BLaER1 treated with 17β-estradiol and CSF1 and Interleukin-3, amounts not matched to agents 10 nM and 100 nM (cell line): ENCODE data around the gene CLTA.

Experiments
- H3K27ac ChIP-seq, 11 experiments: shearing (Covaris generic); formaldehyde crosslinking; 2 replicates each; pipeline ENCODE4 v1.8.1; 2022
- H3K27me3 ChIP-seq, 11 experiments: shearing (Covaris generic); formaldehyde crosslinking; 2 replicates each; pipeline ENCODE4 v1.8.1; 2022
- H3K36me3 ChIP-seq, 11 experiments: shearing (Covaris generic); formaldehyde crosslinking; 2 replicates each; pipeline ENCODE4 v1.8.1; 2022
- H3K4me1 ChIP-seq, 10 experiments: shearing (Covaris generic); formaldehyde crosslinking; 2 replicates each; pipeline ENCODE4 v1.8.1; 2022
- H3K4me2 ChIP-seq, 11 experiments: shearing (Covaris generic); formaldehyde crosslinking; 2 replicates each; pipeline ENCODE4 v1.8.1; 2022
- H3K4me3 ChIP-seq, 10 experiments: shearing (Covaris generic); formaldehyde crosslinking; 2 replicates each; pipeline ENCODE4 v1.8.1; 2022
- H3K9ac ChIP-seq, 11 experiments: shearing (Covaris generic); formaldehyde crosslinking; 2 replicates each; pipeline ENCODE4 v1.8.1; 2022
- H3K9me3 ChIP-seq, 11 experiments: shearing (Covaris generic); formaldehyde crosslinking; replicated peaks in 1 of 11; 2 replicates each; pipeline ENCODE4 v1.8.1; 2022
- H4K20me1 ChIP-seq, 11 experiments: shearing (Covaris generic); formaldehyde crosslinking; 2 replicates each; pipeline ENCODE4 v1.8.1; 2022
- Cebpa-rat ChIP-seq, 11 experiments: shearing (Covaris generic); IDR thresholded peaks; 2 replicates each; pipeline ENCODE4 v1.8.1; 2022

Gene CLTA

DNA sequence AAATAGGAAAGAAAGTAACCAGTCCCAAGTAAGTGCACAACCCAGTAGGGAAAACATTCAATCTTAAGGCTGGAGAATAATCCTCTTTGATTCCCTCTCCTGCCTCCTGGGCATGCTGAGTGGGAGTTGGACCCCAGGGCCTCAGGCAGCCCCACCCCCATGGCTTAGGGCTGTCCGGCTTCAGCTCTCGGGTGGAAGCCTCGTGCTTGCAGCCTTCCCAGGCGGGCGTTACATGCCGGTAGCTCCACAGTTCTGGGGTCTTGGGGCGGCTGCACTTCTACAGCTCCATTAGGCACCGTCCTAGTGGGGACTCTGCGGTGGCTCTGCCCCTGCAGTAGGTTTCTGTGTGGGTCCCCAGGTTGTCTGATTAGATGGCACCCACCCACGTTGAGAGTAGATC lies 44.1 kb upstream of the CLTA start:
- TF ChIP-seq Cebpa-rat (IDR thresholded peaks at IDR 0.05), result no peak

DNA sequence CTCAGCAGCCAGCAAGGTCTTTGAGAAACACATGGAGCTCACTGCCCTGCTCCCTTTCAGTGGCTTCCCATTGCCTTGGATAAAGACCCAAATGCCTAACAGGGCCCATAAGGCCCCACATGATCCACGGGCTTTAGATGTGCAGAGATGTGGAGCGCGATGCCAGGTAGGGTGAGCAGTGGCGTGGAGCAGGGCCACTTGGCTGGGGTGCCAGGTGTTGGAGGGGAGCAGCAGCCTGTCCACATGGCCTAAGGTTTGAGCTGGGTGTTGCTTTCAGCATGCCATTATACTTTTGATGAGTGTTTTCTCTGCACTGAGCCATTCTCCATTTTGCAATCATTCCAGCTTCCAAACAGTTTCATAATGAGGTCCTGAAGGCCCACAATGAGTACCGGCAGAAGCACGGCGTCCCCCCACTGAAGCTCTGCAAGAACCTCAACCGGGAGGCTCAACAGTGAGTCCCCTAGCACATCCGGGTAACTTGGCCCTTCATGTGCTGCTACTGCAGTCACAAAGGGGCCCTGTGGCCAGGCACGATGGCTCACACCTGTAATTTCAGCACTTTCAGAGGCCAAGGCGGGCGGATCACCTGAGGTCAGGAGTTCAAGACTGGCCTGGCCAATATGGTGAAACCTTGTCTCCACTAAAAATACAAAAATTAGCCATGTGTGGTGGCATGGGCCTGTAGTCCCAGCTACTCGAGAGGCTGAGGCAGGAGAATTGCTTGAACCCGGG lies 43.1 kb upstream of the CLTA start:
- H3K9me3 ChIP-seq, result peaks cover 5 to 18% (median 11%) of the 10 kb centered on the region in 11 experiments; a peak in 16 of 22 replicates
- peaks cover 0 to 55% (median 25%) of the 10 kb centered on the region in 11 experiments; a peak in 18 of 22 replicates for H3K36me3 ChIP-seq
- H3K4me1 ChIP-seq, result peaks cover 76 to 100% (median 90%) of the 10 kb centered on the region in 10 experiments
- peak overlapping the region in 10 of 11 experiments; percentile 87 to 99 (median 94); a peak in 19 of 22 replicates for H3K4me2 ChIP-seq
- H3K9ac ChIP-seq, result peak overlapping the region in 2 of 11 experiments; percentile 11 to 28; a peak in 3 of 22 replicates
- H3K4me3 ChIP-seq, result peak overlapping the region in 1 of 10 experiments; percentile 12; a peak in 1 of 20 replicates
- H3K27ac ChIP-seq, result peak overlapping the region in 6 of 11 experiments; percentile 65 to 94 (median 80); a peak in 9 of 22 replicates
- H3K27me3 ChIP-seq, result no peaks in the 10 kb centered on the region
- TF ChIP-seq Cebpa-rat (IDR thresholded peaks at IDR 0.05), result no peak
- peaks cover 0 to 6% (median 0%) of the 10 kb centered on the region in 11 experiments; a peak in 1 of 22 replicates for H4K20me1 ChIP-seq

More for the DNA sequence above, 44.1 kb upstream of the CLTA start:
- peaks cover 0 to 55% (median 25%) of the 10 kb centered on the region in 11 experiments; a peak in 18 of 22 replicates for H3K36me3 ChIP-seq
- peak overlapping the region in 6 of 11 experiments; percentile 12 to 94 (median 80); a peak in 3 of 22 replicates for H3K27ac ChIP-seq
- H4K20me1 ChIP-seq, result peaks cover 0 to 6% (median 0%) of the 10 kb centered on the region in 11 experiments; a peak in 1 of 22 replicates
- H3K4me2 ChIP-seq, result peak overlapping the region in 5 of 11 experiments; percentile 26 to 99 (median 96); a peak in 9 of 22 replicates
- peaks cover 76 to 100% (median 90%) of the 10 kb centered on the region in 10 experiments for H3K4me1 ChIP-seq
- peaks cover 5 to 18% (median 11%) of the 10 kb centered on the region in 11 experiments; a peak in 16 of 22 replicates for H3K9me3 ChIP-seq
- no peak overlapping the region for H3K4me3 ChIP-seq
- no peaks in the 10 kb centered on the region for H3K27me3 ChIP-seq
- no peak overlapping the region for H3K9ac ChIP-seq

DNA sequence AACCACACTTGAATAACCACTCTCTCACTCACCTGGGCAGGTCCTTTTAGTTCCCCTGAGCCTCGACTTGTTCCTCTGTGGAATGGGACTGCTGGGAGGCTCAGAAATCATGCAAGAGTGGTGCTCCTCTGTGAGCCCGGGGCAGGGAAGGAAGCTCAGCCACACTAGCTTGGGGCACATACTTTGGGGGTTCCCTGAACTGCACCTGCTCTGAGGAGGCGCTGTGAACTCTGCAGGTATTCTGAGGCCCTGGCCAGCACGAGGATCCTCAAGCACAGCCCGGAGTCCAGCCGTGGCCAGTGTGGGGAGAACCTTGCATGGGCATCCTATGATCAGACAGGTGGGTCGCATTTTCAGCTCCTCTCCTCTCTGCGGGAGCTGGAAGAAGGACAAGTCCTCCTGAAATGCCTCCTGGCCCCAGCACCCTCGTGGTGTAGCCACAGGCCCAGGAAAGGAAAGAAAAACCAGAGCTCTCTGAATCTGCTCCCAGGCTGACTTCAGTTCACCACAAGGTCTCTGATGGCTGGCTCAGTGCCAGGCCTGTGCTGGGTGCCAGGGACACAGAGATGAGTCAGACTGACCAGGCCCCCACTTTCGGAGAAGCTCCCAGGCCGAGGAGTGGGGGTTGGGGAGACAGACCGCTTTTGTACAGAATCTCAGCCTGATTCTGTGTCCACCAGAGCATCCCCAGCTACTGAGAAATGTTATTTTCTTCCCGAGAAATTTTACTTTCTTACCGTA lies 42.2 kb upstream of the CLTA start:
- no peak for TF ChIP-seq Cebpa-rat (IDR thresholded peaks at IDR 0.05)
- Histone ChIP-seq H3K9me3 (peaks cover 5 to 18% (median 11%) of the 10 kb centered on the region in 11 experiments; a peak in 16 of 22 replicates), H3K27ac (peak overlapping the region in 10 of 11 experiments; percentile 12 to 94 (median 80); a peak in 20 of 22 replicates), H3K9ac (peak overlapping the region; percentile 7 to 65 (median 44); a peak in 16 of 22 replicates), H3K36me3 (peaks cover 0 to 52% (median 25%) of the 10 kb centered on the region in 11 experiments; a peak in 18 of 22 replicates), H3K4me1 (peaks cover 76 to 100% (median 90%) of the 10 kb centered on the region in 10 experiments), H3K27me3 (no peaks in the 10 kb centered on the region), H4K20me1 (peaks cover 0 to 6% (median 0%) of the 10 kb centered on the region in 11 experiments; a peak in 1 of 22 replicates), H3K4me3 (0 out of 20 replicates have a peak overlapping the region, but pooled peaks of 1 of the 10 experiments have one; percentile 26), H3K4me2 (peak overlapping the region; percentile 87 to 99 (median 95))

DNA sequence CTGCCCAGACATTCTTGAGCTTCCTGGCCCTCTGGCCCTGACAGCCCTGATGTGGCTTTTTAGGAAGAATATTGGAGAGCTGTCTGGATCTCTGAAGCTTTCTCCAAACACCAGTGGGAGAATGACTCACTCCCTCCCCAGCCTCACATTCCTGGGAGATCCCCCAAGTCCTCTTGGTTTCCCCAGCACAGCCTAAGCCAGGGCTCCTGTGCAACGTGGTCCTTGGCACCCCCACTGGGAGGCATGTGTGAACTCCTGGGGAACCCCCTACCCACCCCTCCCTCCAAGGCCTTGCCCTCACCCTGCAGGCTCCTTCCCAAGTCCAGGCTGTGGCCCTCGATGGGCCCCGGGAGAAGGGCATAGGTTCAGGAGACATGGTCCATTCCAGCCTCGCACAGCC lies 41.5 kb upstream of the CLTA start:
- Histone ChIP-seq H3K4me3 (no peak overlapping the region), H3K4me1 (peaks cover 76 to 100% (median 90%) of the 10 kb centered on the region in 10 experiments), H3K27ac (peak overlapping the region in 9 of 11 experiments; percentile 40 to 94 (median 92); a peak in 14 of 22 replicates), H3K27me3 (no peaks in the 10 kb centered on the region), H3K4me2 (peak overlapping the region; percentile 87 to 99 (median 95)), H3K36me3 (peaks cover 0 to 48% (median 25%) of the 10 kb centered on the region in 11 experiments; a peak in 18 of 22 replicates), H3K9me3 (peaks cover 5 to 18% (median 11%) of the 10 kb centered on the region in 11 experiments; a peak in 16 of 22 replicates), H3K9ac (peak overlapping the region in 6 of 11 experiments; percentile 18 to 58 (median 34); a peak in 6 of 22 replicates), H4K20me1 (peaks cover 0 to 6% (median 0%) of the 10 kb centered on the region in 11 experiments; a peak in 1 of 22 replicates)
- no peak for TF ChIP-seq Cebpa-rat (IDR thresholded peaks at IDR 0.05)

DNA sequence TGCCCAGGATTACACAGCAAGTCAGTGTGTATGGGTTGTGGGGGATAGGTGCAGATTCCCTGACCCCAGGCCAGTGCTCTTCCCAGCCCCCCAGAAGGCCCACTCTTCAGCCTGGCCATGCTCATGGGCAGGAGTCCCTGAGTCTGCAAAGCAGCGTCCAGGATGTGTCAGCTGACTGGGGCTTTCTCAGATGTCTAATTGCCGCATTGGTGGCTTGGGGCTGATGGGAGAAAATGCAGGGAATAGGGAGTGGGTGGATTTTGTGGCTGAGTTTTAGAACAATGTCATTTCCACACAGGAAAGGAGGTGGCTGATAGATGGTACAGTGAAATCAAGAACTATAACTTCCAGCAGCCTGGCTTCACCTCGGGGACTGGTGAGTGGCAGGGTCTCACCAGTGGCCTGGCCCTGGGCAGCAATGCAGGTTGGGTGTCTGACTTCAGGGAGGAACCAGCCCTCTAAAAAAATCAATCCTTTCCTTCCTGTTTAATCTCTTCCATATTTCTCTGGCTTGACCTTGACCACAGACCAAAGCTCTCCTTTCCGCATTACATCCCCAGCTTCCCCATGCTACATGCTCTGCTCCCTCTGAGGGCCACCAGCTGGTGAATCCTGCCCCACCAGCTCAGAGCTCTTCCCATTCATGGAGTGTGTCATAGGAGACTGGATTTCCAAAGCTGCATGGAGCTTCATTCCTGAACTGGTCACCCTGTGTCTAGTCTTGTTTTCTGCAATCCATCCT lies 40.0 kb upstream of the CLTA start:
- H3K4me1 ChIP-seq, result peaks cover 78 to 100% (median 91%) of the 10 kb centered on the region in 10 experiments
- H3K9ac ChIP-seq, result peak overlapping the region; percentile 69 to 83 (median 80)
- peak overlapping the region; percentile 83 to 95 (median 92) for H3K27ac ChIP-seq
- peaks cover 0 to 6% (median 0%) of the 10 kb centered on the region in 11 experiments; a peak in 1 of 22 replicates for H4K20me1 ChIP-seq
- no peaks in the 10 kb centered on the region for H3K27me3 ChIP-seq
- no peak for TF ChIP-seq Cebpa-rat (IDR thresholded peaks at IDR 0.05)
- H3K9me3 ChIP-seq, result peaks cover 3 to 7% (median 4%) of the 10 kb centered on the region in 11 experiments; a peak in 18 of 22 replicates
- peaks cover 2 to 39% (median 18%) of the 10 kb centered on the region in 11 experiments; a peak in 20 of 22 replicates for H3K36me3 ChIP-seq
- peak overlapping the region in 7 of 10 experiments; percentile 25 to 62 (median 50); a peak in 12 of 20 replicates for H3K4me3 ChIP-seq
- H3K4me2 ChIP-seq, result peak overlapping the region; percentile 87 to 99 (median 95)

DNA sequence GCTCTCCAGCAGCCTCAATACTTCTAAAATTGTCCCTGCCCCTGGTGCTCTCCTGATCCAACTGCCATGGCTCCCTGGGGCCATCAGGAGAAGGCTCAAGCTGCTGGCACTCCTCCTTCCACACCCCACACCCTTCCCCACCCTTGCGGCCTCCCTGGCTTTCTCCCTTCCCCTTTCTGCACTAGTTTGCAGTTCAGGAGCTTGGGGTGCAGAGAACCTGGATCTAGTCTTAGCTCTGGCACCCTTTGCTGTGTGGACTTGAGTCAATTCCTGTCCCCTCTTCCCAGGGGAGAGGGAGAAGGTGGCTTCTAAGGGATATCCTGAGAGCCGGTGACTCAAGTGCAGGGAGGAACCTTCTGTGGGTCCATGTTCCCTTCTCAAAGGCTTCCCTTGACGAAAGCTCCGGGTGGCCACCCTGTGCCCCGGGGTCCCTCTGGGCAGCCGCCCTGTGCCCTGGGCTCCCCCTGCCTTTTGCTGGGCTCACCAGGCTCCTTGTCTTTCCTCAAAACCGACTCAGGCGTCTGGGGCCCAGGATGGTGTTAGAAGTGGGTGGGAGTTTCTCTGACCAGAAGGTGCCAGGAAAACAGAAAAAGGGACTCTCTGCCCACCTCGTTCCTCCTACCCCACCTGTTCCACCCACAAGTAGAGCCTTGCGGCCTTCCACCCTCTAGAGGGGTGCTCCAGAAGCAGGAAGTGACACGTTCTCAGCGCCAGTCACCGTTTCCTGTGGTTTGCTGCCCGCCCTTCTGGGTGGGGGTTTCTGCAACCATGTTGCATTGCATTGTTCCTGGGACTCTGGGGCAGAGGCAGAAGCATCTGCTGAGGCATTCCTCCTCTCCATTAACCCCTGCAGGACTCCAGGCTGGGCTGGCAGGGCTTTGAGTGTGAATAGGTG lies 39.2 kb upstream of the CLTA start:
- Histone ChIP-seq H3K36me3 (peaks cover 2 to 40% (median 18%) of the 10 kb centered on the region in 11 experiments; a peak in 20 of 22 replicates), H4K20me1 (peaks cover 0 to 6% (median 0%) of the 10 kb centered on the region in 11 experiments; a peak in 1 of 22 replicates), H3K27me3 (no peaks in the 10 kb centered on the region), H3K9ac (peak overlapping the region; percentile 69 to 83 (median 80)), H3K4me2 (peak overlapping the region; percentile 87 to 99 (median 95)), H3K27ac (peak overlapping the region; percentile 83 to 95 (median 92)), H3K4me1 (peaks cover 78 to 99% (median 92%) of the 10 kb centered on the region in 10 experiments), H3K4me3 (peak overlapping the region; percentile 16 to 62 (median 34); a peak in 16 of 20 replicates), H3K9me3 (peaks cover 3 to 9% (median 7%) of the 10 kb centered on the region in 11 experiments; a peak in 20 of 22 replicates)
- TF ChIP-seq Cebpa-rat (IDR thresholded peaks at IDR 0.05), result peak in 6 of 11 experiments; percentile 25 to 88 (median 66); a peak in 8 of 22 replicates
